ENCODE results near the gene ARMC7. TPM values are rescaled to one million over a fixed set of nuclear protein-coding genes. Genes with fewer than 3 reads are reported as not detected.

Gene ARMC7
- total and polyA plus RNA-seq, 10 of the 15 experiments (the other 5 are each of a cell fraction or from before 2014, with no cell fraction given): 1.5 to 19.8 (median 6.3) TPM

GRCh38 chr17:75109046-75109406 is 743 bp upstream of the ARMC7 start:
- H3K4me2 ChIP-seq (ENCODE audit: control insufficient read depth, insufficient read depth): peak overlapping the region; percentile 97
- H3K36me3 ChIP-seq (ENCODE audit: control insufficient read depth in 2 of 2, insufficient read depth in 2 of 2, low read length in 1 of 2): peaks cover 0 to 3% of the 10 kb centered on the region in 2 experiments; a peak in 1 of 4 replicates
- in situ Hi-C loops (cut with MboI) (no loop called here), intact Hi-C loops (cut with micrococcal nuclease; ENCODE audit: unreplicated experiment) (no loop called here)
- RAD21 ChIA-PET (ENCODE audit: unreplicated experiment): interaction anchor here (0.9 to 1.0 kb wide), 5 partner anchors 8 to 182 kb away, joined by 3 to 5 read pairs (median 3); no protein-coding TSS in a partner anchor
- peaks cover 10% of the 10 kb centered on the region for H3K79me2 ChIP-seq (ENCODE audit: control insufficient read depth, insufficient read depth, low read length)
- TF ChIP-seq RUNX3 (IDR thresholded peaks at IDR 0.05; ENCODE audit: low read length) (0 out of 2 replicates have a peak, but pooled peaks have one; percentile 1), EZH2 (IDR thresholded peaks at IDR 0.05; ENCODE audit: borderline replicate concordance, control insufficient read depth, low read depth, low read length) (no peak)
- peak overlapping the region; percentile 97 for H3K4me3 ChIP-seq
- ATAC-seq: 0 out of 3 replicates have a peak, but pooled peaks have one; percentile 3
- no peaks in the 10 kb centered on the region for H3K9me3 ChIP-seq (replicated peaks; ENCODE audit: control insufficient read depth, insufficient read depth, low read length)
- POLR2A ChIA-PET: interaction anchor here (1.0 to 3.5 kb wide), 4 partner anchors 22 to 153 kb away, joined by 4 to 11 read pairs (median 7); partner anchors contain the start of genes GGA3, MRPL58, MRPS7 and NT5C
- no TSS peak for BruUV-seq (replicated peaks)
- CTCF ChIA-PET: interaction anchor here (0.6 to 9.3 kb wide), 4 partner anchors 22 to 148 kb away, joined by 3 to 293 read pairs (median 12); partner anchors contain the start of genes MRPL58 and NUP85
- 19% methylated on average over 22 of the region's 22 CpGs for WGBS (ENCODE audit: insufficient coverage, insufficient replicate concordance, low lambda C conversion rate, missing lambda C conversion rate)
- no peak for FAIRE-seq
- peak overlapping the region; percentile 71 for H3K9ac ChIP-seq (ENCODE audit: control insufficient read depth, insufficient read depth, low read length)
- SMC1A ChIA-PET (ENCODE audit: uncharacterized antibody, unreplicated experiment): interaction anchor here (1.1 kb wide), 1 partner anchor 75 kb away, joined by 3 read pairs; no protein-coding TSS in a partner anchor
- peak overlapping the region; percentile 37; the same call in 1 of the 2 replicates for H3K27ac ChIP-seq (ENCODE audit: control insufficient read depth, insufficient read depth)
- no peaks in the 10 kb centered on the region for H4K20me1 ChIP-seq (ENCODE audit: control insufficient read depth, insufficient read depth)
- peaks cover 19% of the 10 kb centered on the region for H3K4me1 ChIP-seq (ENCODE audit: control insufficient read depth, insufficient read depth, low read length)
- H2AFZ ChIP-seq (ENCODE audit: control insufficient read depth, low read depth, low read length): peak overlapping the region; percentile 77
- no peaks in the 10 kb centered on the region; a peak in 1 of 4 replicates for H3K27me3 ChIP-seq (replicated peaks in 1 of 2; ENCODE audit: control insufficient read depth in 2 of 2, insufficient read depth in 2 of 2, low read length in 1 of 2)
- no peak for DNase-seq (ENCODE audit: low read depth, low spot score)

GRCh38 chr17:75110234-75110937 is 617 bp downstream of the ARMC7 start:
- Histone ChIP-seq H3K9me3 (replicated peaks; ENCODE audit: control insufficient read depth, insufficient read depth, low read length) (no peaks in the 10 kb centered on the region), H3K36me3 (ENCODE audit: control insufficient read depth in 2 of 2, insufficient read depth in 2 of 2, low read length in 1 of 2) (peaks cover 0 to 3% of the 10 kb centered on the region in 2 experiments; a peak in 1 of 4 replicates), H3K9ac (ENCODE audit: control insufficient read depth, insufficient read depth, low read length) (peak overlapping the region; percentile 71), H3K4me3 (peak overlapping the region; percentile 97), H3K79me2 (ENCODE audit: control insufficient read depth, insufficient read depth, low read length) (peaks cover 15% of the 10 kb centered on the region), H3K4me1 (ENCODE audit: control insufficient read depth, insufficient read depth, low read length) (peaks cover 29% of the 10 kb centered on the region), H3K27me3 (replicated peaks in 1 of 2; ENCODE audit: control insufficient read depth in 2 of 2, insufficient read depth in 2 of 2, low read length in 1 of 2) (no peaks in the 10 kb centered on the region; a peak in 1 of 4 replicates), H3K4me2 (ENCODE audit: control insufficient read depth, insufficient read depth) (peak overlapping the region; percentile 97), H3K27ac (ENCODE audit: control insufficient read depth, insufficient read depth) (peak overlapping the region; percentile 28), H2AFZ (ENCODE audit: control insufficient read depth, low read depth, low read length) (peak overlapping the region; percentile 77), H4K20me1 (ENCODE audit: control insufficient read depth, insufficient read depth) (no peaks in the 10 kb centered on the region)
- 22% methylated on average over 34 of the region's 40 CpGs for WGBS (ENCODE audit: insufficient coverage, insufficient replicate concordance, low lambda C conversion rate, missing lambda C conversion rate)
- ChIA-PET RAD21 (ENCODE audit: unreplicated experiment) (interaction anchor here (0.6 to 5.5 kb wide), 13 partner anchors 9 to 345 kb away, joined by 3 to 131 read pairs (median 3); partner anchors contain the start of genes NT5C and NUP85), CTCF (interaction anchor here (0.7 to 9.3 kb wide), 11 partner anchors 23 to 302 kb away, joined by 3 to 293 read pairs (median 6); partner anchors contain the start of genes MRPL58, NT5C and NUP85), SMC1A (ENCODE audit: uncharacterized antibody, unreplicated experiment) (interaction anchor here (0.7 to 8.1 kb wide), 9 partner anchors 21 to 96 kb away, joined by 3 to 134 read pairs (median 3); partner anchors contain the start of genes NT5C and NUP85), POLR2A (interaction anchor here (0.5 to 3.5 kb wide), 12 partner anchors 8 to 178 kb away, joined by 3 to 11 read pairs (median 4); partner anchors contain the start of genes MRPL58 and NT5C)
- ATAC-seq (no peak), DNase-seq (ENCODE audit: low read depth, low spot score) (no peak), FAIRE-seq (no peak)
- no TSS peak for BruUV-seq (replicated peaks)
- intact Hi-C loops (cut with micrococcal nuclease; ENCODE audit: unreplicated experiment) (loop anchor here (5.0 kb wide), 2 partner anchors 148 to 302 kb away; no protein-coding TSS in a partner anchor), in situ Hi-C loops (cut with MboI) (loop anchor here (5.0 kb wide), 1 partner anchor 92 kb away; no protein-coding TSS in a partner anchor)
- TF ChIP-seq PML (IDR thresholded peaks at IDR 0.05; ENCODE audit: low read length) (0 out of 2 replicates have a peak, but pooled peaks have one; percentile 6), MLLT1 (IDR thresholded peaks at IDR 0.05) (peak; percentile 82), MYC (IDR thresholded peaks at IDR 0.05; ENCODE audit: insufficient read depth, insufficient read length, insufficient replicate concordance, low read length, severe bottlenecking) (no peak), EED (IDR thresholded peaks at IDR 0.05; ENCODE audit: low read depth) (no peak), SRF (IDR thresholded peaks at IDR 0.05; ENCODE audit: low read depth in 2 of 2, low read length in 2 of 2) (no peak), RELA (IDR thresholded peaks at IDR 0.05; ENCODE audit: borderline replicate concordance, partially characterized antibody) (peak; percentile 17), TCF7 (IDR thresholded peaks at IDR 0.05; ENCODE audit: borderline replicate concordance) (no peak)

Data from GM12878 (cell line).